GM12874 (cell line): ENCODE results near the gene CTU1.

ENCODE experiments used
- CTCF ChIP-seq: IDR thresholded peaks from 2 replicates; pipeline ENCODE4 v1.5.1; 2011; ENCODE audit warnings: low read depth, mild to moderate bottlenecking, control low read depth, low read length, moderate library complexity; ENCODE audit not compliant: insufficient read depth

The CTU1 gene

DNA sequence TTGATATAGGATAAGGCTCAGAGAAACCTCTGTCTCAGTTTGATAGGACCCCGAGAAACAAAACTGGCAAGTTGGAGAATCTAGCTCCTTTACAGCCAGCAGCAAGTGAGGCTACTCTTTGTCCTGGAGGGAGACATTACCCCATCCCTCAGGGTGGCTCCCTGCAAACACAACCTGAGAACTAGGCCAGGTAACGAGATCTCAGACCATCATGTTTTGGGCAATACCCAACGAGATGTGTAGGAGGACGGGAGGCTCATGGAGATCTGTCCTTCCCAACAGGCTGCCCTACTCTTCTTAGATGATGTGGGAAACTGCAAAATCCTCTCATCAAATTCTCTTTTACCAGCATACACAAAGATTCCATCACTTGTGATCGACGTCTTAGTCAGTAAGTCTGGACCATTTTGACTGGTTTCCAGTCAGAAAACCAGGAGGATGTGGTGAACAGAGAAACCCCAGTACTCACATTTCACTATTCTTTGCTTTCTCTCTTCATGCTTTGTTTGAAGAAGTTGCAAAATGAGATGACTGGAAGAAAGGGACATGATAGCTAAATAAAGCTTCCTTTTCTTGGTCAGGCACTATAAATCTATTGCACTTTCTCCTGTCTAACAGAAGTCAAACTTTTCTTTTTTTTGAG lies 6.0 kb upstream of the CTU1 start:
- no peak for TF ChIP-seq CTCF

- TF ChIP-seq CTCF = 0 out of 2 replicates have a peak, but pooled peaks have one; percentile 35
Measured at GRCh38 chr19:51111606-51112005, 3.4 kb upstream of the CTU1 start.

DNA sequence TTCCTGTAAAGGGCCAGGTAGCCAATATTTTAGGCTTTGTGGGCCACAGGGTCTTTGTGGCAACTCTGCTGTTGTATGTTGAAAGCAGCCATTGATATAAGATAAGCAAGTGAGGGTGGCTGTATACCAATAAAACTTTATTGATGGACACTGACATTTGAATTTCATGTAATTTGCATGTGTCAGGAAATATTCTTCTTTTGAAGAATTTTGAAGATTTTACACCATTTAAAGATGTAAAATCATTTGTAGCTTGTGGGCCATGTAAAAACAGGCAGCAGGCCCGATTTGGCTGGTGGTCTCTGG lies 2.4 kb upstream of the CTU1 start:
- TF ChIP-seq CTCF = no peak

DNA sequence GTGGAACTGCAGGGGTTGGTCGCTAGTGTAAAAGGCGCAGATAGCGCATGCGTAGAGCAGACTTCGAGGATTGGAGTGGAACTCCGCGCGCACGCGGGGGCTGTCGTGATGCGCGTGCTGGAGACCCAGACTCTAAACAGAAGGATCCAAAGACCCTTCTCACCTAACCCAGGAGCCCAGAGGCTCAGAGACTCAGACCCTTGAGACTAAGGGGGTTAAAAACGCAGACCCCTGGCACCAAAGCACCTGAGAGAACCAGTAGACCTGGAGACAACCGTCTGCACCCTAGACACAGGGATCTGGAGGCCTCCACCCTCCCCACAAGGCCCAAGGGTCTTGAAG lies 567 bp upstream of the CTU1 start:
- TF ChIP-seq CTCF = no peak

DNA sequence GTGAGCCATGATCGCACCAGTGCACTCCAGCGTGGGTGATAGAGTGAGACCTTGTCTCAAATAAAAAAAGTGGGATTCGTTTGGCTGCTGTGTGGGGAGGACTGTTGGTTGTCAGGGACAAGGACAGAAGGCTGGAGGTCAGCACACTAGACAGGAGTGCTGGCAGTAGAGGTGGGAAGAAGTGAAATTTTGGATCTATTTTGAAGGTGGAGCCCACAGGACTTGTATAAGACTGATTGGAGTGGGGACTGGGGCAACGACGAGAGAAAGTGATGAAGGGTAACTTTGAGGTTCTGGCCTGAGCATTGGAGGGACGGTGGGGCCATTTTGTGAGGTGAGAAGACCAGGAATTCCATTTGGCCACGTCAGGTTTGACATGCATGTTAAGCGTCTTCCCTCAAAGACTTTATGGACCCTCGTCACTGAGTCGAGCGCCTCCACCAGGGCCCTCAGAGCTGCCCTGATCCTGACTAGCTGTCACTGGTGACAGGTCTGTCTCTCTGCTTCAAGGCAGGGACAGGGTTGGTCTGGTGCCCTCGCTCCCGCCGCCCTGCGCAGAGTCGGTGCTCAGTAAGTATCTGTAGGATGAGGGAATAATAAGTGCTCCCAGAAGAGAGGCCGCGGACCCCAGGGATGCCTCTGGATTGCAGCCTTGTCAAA lies 673 bp downstream of the CTU1 start:
- no peak for TF ChIP-seq CTCF

DNA sequence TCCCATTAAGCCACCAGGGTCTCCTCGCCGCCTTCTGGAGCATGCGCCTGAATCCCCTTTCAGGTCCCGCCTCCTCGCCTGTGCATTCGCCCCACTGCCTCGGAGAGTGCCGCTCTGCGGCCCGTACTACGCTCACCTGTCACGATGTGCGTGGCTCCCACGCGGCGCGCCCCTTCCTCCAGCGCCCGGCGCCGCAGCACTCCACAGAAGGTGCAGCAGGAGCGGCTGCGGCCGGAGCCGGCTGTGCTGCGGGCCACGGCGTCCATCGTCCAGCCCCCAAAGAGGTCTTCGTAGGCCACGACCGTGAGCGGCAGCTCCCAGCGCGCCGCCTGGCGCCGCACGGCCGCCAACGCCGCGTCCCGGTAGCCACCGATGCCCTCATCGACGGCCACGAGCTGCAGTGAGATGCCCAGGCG lies 4.3 kb downstream of the CTU1 start:
- no peak for TF ChIP-seq CTCF

GRCh38 chr19:51102991-51103390 lies 5.2 kb downstream of the CTU1 start:
- no peak for TF ChIP-seq CTCF
